Upper lobe of left lung (tissue), 6 donors: ENCODE measurements around the gene CCDC47. TPM values are rescaled to one million over a fixed set of nuclear protein-coding genes. Genes with fewer than 3 reads are reported as not detected.

Experiments
- ATAC-seq, 2 donors: fragments of 200-7000 bp; cut with Tn5 transposase; one replicate each; pipeline ENCODE4 v1.9.1; 2022; ENCODE audit warnings: mild to moderate bottlenecking in 2 of 2, moderate library complexity in 2 of 2; ENCODE audit not compliant: low FRiP score in 2 of 2
- DNase-seq, 2 donors: peaks; one replicate each; pipeline ENCODE4 v3.0.0-alpha.2; 2019 to 2020
- H3K27ac ChIP-seq, 4 donors: fragments of 200-600 bp; sonication (generic); one replicate each; pipeline ENCODE4 v1.5.1; 2016 to 2019
- H3K27me3 ChIP-seq, 4 donors: fragments of 200-600 bp; sonication (generic); one replicate each; pipeline ENCODE4 v1.5.1; 2017 to 2019
- H3K36me3 ChIP-seq, 4 donors: fragments of 200-600 bp; sonication (generic); one replicate each; pipeline ENCODE4 v1.5.1; 2016 to 2019
- H3K4me1 ChIP-seq, 4 donors: fragments of 200-600 bp; sonication (generic); one replicate each; pipeline ENCODE4 v1.5.1; 2018 to 2019
- H3K4me3 ChIP-seq, 4 donors: fragments of 200-600 bp; sonication (generic); one replicate each; pipeline ENCODE4 v1.5.1; 2017 to 2019; ENCODE audit warnings: mild to moderate bottlenecking in 2 of 4, moderate library complexity in 1 of 4
- H3K9me3 ChIP-seq, 4 donors: fragments of 200-600 bp; sonication (generic); one replicate each; pipeline ENCODE4 v1.5.1; 2018 to 2019
- CTCF ChIP-seq, 6 experiments: fragments of 450-650 bp in 4 of 6; fragments of 200-600 bp in 2 of 6; sonication (generic) in 2 of 6; IDR thresholded peaks; one replicate each; pipeline ENCODE4 v1.5.1; 2016 to 2019; ENCODE audit warnings: antibody characterized with exemption in 6 of 6
- EP300 ChIP-seq, 4 donors: sonication (generic); formaldehyde crosslinking; IDR thresholded peaks; one replicate each; pipeline ENCODE4 v1.5.1; 2017; ENCODE audit warnings: antibody characterized with exemption in 4 of 4, control low read depth in 2 of 4
- POLR2A ChIP-seq, 4 donors: fragments of 450-650 bp; IDR thresholded peaks; one replicate each; pipeline ENCODE4 v1.5.1; 2016 to 2017; ENCODE audit warnings: antibody characterized with exemption in 4 of 4, mild to moderate bottlenecking in 2 of 4
- POLR2AphosphoS5 ChIP-seq, 2 donors: sonication (generic); formaldehyde crosslinking; IDR thresholded peaks; one replicate each; pipeline ENCODE4 v1.5.1; 2017; ENCODE audit warnings: antibody characterized with exemption in 2 of 2
- WGBS, 2 donors: methylation state at CpG; one replicate each; pipeline ENCODE4 v1.1.5; 2017 to 2018; 5-methylcytosine and 5-hydroxymethylcytosine counted together
- total RNA-seq, 6 donors: library from RNA; depleted of rRNA in 4 of 6; stranded (reverse); fragments of >200 nt in 4 of 6; gene quantifications; one replicate each; pipeline versions ENCODE4 v1.1.0 to v1.2.1, GENCODE V29; 2016 to 2021
- donor health status: DM: no; HTN: no; CAD: no; lungs with moderate emphysema.
- donor health status: DM: no; HTN: yes; CAD: no; lungs with severe emphysema.

The CCDC47 gene
- total RNA-seq, 6 donors from 2014 or later = 65.9 to 118 (median 92.9) TPM

- TF ChIP-seq CTCF (IDR thresholded peaks at IDR 0.05) = no peak
- peaks cover 0 to 6% (median 2%) of the 10 kb centered on the region in 4 donors for H3K4me1 ChIP-seq
- no peak overlapping the region for H3K27ac ChIP-seq
- DNase-seq (no peak), ATAC-seq (no peak)
- 89 to 92% methylated on average over 2 of the region's 2 CpGs for WGBS, 2 donors
- peaks cover 69 to 100% (median 95%) of the 10 kb centered on the region in 4 donors for H3K36me3 ChIP-seq
- H3K4me3 ChIP-seq = no peak overlapping the region
- no peaks in the 10 kb centered on the region for H3K9me3 ChIP-seq
- H3K27me3 ChIP-seq = no peaks in the 10 kb centered on the region
Measured at GRCh38 chr17:63816123-63816522, 42.7 kb upstream of the CCDC47 start.

- H3K9me3 ChIP-seq = no peaks in the 10 kb centered on the region
- no peaks in the 10 kb centered on the region for H3K27me3 ChIP-seq
- WGBS, 2 donors = 86 to 89% methylated on average over 9 of the region's 9 CpGs
- DNase-seq (no peak), ATAC-seq (no peak)
- no peak overlapping the region for H3K27ac ChIP-seq
- H3K36me3 ChIP-seq = peaks cover 64 to 100% (median 81%) of the 10 kb centered on the region in 4 donors
- TF ChIP-seq POLR2A (IDR thresholded peaks at IDR 0.05) = no peak
- TF ChIP-seq CTCF (IDR thresholded peaks at IDR 0.05) = no peak
- no peak for TF ChIP-seq EP300 (IDR thresholded peaks at IDR 0.05)
- TF ChIP-seq POLR2AphosphoS5 (IDR thresholded peaks at IDR 0.05) = no peak
- no peak overlapping the region for H3K4me3 ChIP-seq
- H3K4me1 ChIP-seq = no peaks in the 10 kb centered on the region
Measured at GRCh38 chr17:63809970-63810369, 36.6 kb upstream of the CCDC47 start.

GRCh38 chr17:63805591-63805990, 32.2 kb upstream of the CCDC47 start:
- no peak overlapping the region for H3K4me3 ChIP-seq
- ATAC-seq = no peak
- H3K27me3 ChIP-seq = no peaks in the 10 kb centered on the region
- no peaks in the 10 kb centered on the region for H3K9me3 ChIP-seq
- no peak for DNase-seq
- no peaks in the 10 kb centered on the region for H3K4me1 ChIP-seq
- WGBS, 2 donors = 66 to 70% methylated on average over 2 of the region's 2 CpGs
- TF ChIP-seq CTCF (IDR thresholded peaks at IDR 0.05) = no peak
- no peak overlapping the region for H3K27ac ChIP-seq
- peaks cover 28 to 100% (median 77%) of the 10 kb centered on the region in 4 donors for H3K36me3 ChIP-seq

DNA sequence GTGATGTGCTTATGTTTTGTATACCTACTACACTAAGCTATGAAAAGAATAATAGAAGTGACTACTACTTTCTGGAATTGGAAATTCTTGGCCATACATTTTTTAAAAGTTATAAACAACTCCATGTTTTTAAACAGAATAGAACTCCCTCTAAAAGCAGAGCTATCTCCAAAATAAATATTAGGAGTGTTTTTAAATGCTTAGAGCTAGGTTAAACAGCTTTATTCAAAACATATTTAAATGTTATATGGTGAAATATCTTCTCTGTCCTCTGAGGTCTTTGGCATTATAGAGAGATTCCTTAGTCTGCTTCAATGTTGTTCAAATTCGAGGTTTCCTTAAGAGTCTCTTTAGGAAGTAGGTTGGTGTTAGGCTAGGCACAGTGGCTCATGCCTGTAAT, 30.9 kb upstream of the CCDC47 start:
- ATAC-seq (no peak), DNase-seq (no peak)
- TF ChIP-seq EP300 (IDR thresholded peaks at IDR 0.05) (no peak), POLR2AphosphoS5 (IDR thresholded peaks at IDR 0.05) (no peak), POLR2A (IDR thresholded peaks at IDR 0.05) (no peak), CTCF (IDR thresholded peaks at IDR 0.05) (no peak)
- no peak overlapping the region for H3K27ac ChIP-seq
- H3K36me3 ChIP-seq = peaks cover 24 to 100% (median 79%) of the 10 kb centered on the region in 4 donors
- no peaks in the 10 kb centered on the region for H3K27me3 ChIP-seq
- H3K4me3 ChIP-seq = no peak overlapping the region
- no peaks in the 10 kb centered on the region for H3K4me1 ChIP-seq
- 65 to 83% methylated on average over 1 of the region's 1 CpG for WGBS, 2 donors
- no peaks in the 10 kb centered on the region for H3K9me3 ChIP-seq

- 82 to 93% methylated on average over 1 of the region's 1 CpG for WGBS, 2 donors
- H3K9me3 ChIP-seq = no peaks in the 10 kb centered on the region
- TF ChIP-seq POLR2AphosphoS5 (IDR thresholded peaks at IDR 0.05) (no peak), POLR2A (IDR thresholded peaks at IDR 0.05) (no peak), EP300 (IDR thresholded peaks at IDR 0.05) (no peak), CTCF (IDR thresholded peaks at IDR 0.05) (no peak)
- peaks cover 22 to 100% (median 87%) of the 10 kb centered on the region in 4 donors for H3K36me3 ChIP-seq
- H3K4me1 ChIP-seq = no peaks in the 10 kb centered on the region
- H3K27ac ChIP-seq = no peak overlapping the region
- no peak overlapping the region for H3K4me3 ChIP-seq
- ATAC-seq (no peak), DNase-seq (no peak)
- no peaks in the 10 kb centered on the region for H3K27me3 ChIP-seq
Measured at GRCh38 chr17:63800783-63801182, 27.4 kb upstream of the CCDC47 start.
